ENCODE results near the gene CRACR2A.

CRACR2A gene

GRCh38 chr12:3681595-3682061 lies 71.3 kb downstream of the CRACR2A start:
- no peak for DNase-seq (ENCODE audit: low read depth)

GRCh38 chr12:3680919-3681594 lies 71.9 kb downstream of the CRACR2A start:
- DNase-seq (ENCODE audit: low read depth): no peak

GRCh38 chr12:3679831-3680230 lies 73.1 kb downstream of the CRACR2A start:
- no peak for DNase-seq (ENCODE audit: low read depth)

- DNase-seq (ENCODE audit: low read depth): no peak
These were observed 75.3 kb downstream of the CRACR2A start for GRCh38 chr12:3677609-3678008.

- no peak for DNase-seq (ENCODE audit: low read depth)
These were observed 78.8 kb downstream of the CRACR2A start for GRCh38 chr12:3673981-3674708.

- no peak for DNase-seq (ENCODE audit: low read depth)
These were observed 80.8 kb downstream of the CRACR2A start for GRCh38 chr12:3672113-3672509.

GRCh38 chr12:3671330-3672112 lies 81.4 kb downstream of the CRACR2A start:
- DNase-seq (ENCODE audit: low read depth): no peak

- no peak for DNase-seq (ENCODE audit: low read depth)
These were observed 82.8 kb downstream of the CRACR2A start for GRCh38 chr12:3670083-3670620.

GRCh38 chr12:3669594-3669993 lies 83.3 kb downstream of the CRACR2A start:
- no peak for DNase-seq (ENCODE audit: low read depth)

GRCh38 chr12:3668479-3669165 lies 84.3 kb downstream of the CRACR2A start:
- DNase-seq (ENCODE audit: low read depth): no peak

- no peak for DNase-seq (ENCODE audit: low read depth)
These were observed 85.4 kb downstream of the CRACR2A start for GRCh38 chr12:3667485-3667884.

- DNase-seq (ENCODE audit: low read depth): no peak
These were observed 86.5 kb downstream of the CRACR2A start for GRCh38 chr12:3666441-3666840.

- no peak for DNase-seq (ENCODE audit: low read depth)
These were observed 90.4 kb downstream of the CRACR2A start for GRCh38 chr12:3662521-3662921.

- no peak for DNase-seq (ENCODE audit: low read depth)
These were observed 91.9 kb downstream of the CRACR2A start for GRCh38 chr12:3661028-3661427.

GRCh38 chr12:3658327-3659163 lies 94.4 kb downstream of the CRACR2A start:
- DNase-seq (ENCODE audit: low read depth): no peak

GRCh38 chr12:3656946-3657622 lies 95.8 kb downstream of the CRACR2A start:
- DNase-seq (ENCODE audit: low read depth): no peak

GRCh38 chr12:3655328-3655900 lies 97.5 kb downstream of the CRACR2A start:
- DNase-seq (ENCODE audit: low read depth): no peak

- DNase-seq (ENCODE audit: low read depth): no peak
These were observed 101.1 kb downstream of the CRACR2A start for GRCh38 chr12:3651585-3652424.

- DNase-seq (ENCODE audit: low read depth): no peak
These were observed 105.4 kb downstream of the CRACR2A start for GRCh38 chr12:3647504-3647903.

Measured in T-helper 22 cell (primary cell).